ENCODE results near the gene PAX8.
"Not testable (repeated sequence)": the region's sequence is repeated elsewhere in the genome, so short reads cannot be mapped to it uniquely, and the experiment has no call there.

Gene PAX8

DNA sequence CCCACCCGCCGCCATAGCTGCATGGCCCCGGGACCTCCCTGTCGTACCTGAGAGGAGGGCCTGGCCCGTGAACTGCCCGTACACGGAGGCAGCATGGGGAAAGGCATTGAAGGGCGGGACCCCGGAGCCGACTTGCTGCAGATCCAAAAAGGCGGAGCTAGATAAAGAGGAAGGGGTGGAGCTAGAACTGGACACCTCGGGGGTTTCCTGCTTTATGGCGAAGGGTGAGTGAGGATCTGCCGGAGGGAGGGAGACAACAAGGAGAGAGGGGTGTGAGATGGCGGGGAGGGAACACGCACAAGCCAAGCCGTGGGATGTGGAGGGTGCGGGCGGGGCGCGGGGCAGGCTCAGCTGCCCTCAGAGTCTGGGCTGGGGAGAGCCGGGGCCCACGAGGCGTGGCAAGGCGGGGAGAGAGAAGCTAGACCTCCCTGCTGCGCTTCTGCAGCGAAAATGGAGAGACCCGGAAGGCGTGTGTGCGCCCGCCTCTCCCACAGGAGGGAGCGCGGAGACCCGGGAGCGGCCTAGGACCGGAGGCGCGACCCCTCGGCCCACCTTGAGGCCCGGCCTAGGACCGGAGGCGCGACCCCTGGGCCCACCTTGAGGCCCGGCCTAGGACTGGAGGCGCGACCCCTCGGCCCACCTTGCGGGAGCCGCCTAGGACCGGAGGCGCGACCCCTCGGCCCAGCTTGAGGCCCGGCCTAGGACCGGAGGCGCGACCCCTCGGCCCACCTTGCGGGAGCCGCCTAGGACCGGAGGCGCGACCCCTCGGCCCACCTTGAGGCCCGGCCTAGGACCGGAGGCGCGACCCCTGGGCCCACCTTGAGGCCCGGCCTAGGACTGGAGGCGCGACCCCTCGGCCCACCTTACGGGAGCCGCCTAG is 43.1 kb downstream of the PAX8 start:
- DNase-seq: not testable (repeated sequence)

DNA sequence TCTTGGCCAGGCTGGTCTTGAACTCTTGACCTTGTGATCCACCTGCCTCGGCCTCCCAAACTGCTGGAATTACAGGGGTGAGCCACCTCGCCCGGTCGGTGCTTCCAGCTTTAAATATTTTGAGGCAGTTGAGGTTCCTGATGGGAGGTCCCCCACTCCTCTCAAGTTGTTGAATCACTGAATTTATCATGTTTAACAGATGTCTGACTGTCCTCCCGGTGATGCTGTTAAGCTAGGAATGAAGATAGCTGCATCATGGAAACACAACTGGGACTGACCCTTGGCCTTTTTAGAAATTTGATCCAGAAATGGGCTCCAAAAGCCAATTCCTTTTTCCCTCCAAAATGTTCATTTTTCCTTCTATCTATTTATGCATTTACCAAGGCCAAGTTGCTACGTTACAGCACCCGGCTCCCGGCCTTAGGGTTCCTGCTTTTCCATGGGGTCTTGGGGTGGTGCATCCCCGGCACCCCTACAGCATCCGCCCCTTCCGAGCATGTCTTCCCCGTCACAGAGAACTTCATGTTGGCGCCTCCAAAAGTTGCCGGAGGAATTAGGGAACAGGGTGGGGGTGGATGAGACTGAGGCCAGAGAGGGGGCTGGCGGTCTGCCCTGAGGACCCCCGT is 43.9 kb downstream of the PAX8 start:
- DNase-seq: no peak

DNA sequence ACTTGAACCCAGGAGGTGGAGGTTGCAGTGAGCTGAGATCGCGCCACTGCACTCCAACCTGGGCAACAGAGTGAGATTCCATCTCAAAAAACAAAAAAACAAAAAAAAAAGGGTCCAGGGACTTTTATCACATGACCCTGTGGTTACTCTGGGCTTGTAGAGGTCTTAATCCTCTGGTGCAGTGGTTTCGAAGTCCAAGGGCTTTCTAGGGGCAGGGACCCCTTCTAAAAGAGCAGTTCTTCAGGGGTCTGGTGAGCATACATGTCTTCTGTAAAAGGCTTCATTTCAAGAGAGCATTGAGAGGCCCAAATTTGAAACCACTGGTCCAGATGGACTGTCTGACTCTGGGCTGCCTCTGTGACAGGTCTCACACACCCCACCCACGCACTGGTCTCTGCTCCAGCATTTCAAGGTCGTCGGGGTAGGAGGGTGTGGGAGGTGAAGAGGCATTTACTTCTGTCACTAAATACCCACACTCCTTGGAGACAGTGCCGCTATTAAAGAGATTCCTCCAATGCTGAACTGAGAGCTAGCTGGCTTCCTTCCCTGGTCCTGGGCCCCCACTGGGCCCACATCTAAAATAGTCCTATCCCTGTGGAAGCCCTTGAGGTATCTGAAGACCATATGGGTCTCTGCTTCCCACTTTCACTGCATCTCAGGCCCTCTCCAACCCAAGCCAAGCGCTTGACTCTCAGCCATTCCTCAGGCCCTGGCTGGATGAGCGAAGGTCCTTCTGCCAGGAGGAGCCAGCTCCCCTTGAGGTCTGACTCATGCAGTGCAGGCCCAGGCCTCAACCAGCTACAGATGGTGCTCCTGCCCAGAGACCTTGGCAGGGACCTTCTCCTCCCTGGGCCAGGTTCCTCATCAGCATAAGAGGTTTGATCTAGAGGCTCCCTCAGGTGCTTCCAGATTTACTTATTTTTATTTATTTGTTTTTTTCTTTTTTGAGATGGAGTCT is 44.8 kb downstream of the PAX8 start:
- no peak for DNase-seq

DNA sequence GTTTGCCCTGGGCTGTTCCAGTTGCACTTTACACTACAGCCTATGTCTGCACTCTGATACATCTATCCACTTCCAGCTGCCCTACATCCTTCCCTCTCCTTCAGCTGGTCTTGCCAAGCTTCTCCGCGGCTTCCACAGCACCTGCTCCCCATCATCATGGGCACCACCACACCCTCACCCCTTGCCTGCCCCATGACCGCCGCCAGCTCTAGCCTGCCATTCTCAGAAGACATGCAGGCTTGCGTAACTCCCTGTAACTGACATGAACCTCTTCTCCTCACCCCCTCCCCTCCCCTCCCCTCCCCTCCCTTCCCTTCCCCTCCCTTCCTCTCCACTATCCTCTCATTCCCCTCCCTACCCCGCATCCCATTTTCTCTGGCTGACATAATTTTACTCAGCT is 46.0 kb downstream of the PAX8 start:
- no peak for DNase-seq

DNA sequence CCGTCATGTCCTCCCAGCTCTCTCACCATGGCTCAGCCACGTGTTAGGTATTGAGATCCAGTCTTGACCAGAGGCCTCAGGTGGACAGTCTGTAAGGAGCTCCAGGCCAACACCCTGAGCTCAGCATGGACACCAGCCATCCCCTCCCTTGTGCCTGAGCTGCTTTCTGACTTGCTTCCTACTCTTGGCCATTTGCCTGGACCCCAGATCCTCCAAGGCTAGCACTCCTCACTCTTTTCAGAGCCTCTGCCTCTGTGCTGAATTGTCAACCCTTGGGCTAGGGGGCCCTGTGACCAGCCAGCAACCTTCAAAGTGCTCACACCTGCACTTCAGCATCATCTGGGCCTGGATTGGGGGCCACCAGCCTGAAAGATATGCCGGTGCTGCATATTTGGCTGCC is 46.6 kb downstream of the PAX8 start:
- DNase-seq: no peak

DNA sequence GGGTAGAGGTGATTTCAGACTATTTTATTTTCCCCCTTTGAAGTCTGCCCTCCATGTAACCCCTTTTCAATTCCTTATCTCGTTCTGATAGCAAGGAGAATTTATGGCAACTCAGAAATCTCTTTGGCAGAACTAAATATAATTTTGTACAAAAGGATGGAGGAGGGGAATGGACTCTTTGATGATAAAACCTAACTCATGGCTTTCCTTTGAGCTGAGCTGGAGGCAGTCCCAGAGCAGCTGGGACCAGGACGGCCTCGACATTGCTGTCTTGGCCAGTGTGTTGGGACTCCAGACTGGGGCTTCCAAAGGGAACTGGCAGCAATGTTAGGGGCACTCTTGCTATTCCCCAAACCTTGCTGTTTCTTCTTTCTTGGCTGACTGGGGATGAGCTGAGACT is 47.7 kb downstream of the PAX8 start:
- no peak for DNase-seq

DNA sequence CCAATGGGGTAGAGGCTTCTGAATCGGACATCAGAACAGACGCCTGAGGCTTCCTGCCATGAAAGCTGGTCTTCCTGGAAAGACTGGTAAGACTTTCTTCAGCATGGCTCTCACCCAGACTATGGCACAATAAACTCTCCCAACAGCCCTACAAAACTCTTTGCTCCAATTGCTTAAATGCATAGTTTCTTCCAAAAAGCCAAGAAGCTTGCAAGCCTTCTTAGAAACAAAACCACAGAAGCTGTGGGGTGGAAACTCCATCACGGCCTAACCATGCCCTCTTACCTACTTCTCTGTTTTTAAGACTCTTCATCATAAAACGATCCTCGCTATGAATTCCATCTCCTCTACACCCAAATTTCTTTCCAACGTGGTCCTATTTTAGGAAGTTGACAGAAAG is 48.2 kb downstream of the PAX8 start:
- DNase-seq: no peak

DNA sequence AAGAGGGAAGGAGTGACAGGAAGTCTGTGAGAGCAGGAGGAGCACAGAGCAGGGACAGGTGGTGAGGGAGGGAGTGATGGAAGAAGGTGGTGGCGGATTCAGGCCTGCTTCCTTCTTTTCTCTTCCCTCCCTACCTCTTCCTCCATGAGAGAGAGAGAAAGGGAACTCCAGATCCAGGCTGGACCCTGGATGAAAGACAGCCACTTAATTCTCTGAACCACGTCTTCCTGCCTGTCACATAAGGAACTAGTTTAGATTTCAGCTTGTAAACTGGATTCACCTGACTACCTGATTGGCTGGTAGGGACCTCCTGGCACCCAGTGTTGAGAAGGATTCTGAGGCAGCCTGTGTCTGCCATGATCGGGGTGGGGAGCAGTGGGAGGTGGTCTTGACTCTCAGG is 48.9 kb downstream of the PAX8 start:
- DNase-seq: no peak

DNA sequence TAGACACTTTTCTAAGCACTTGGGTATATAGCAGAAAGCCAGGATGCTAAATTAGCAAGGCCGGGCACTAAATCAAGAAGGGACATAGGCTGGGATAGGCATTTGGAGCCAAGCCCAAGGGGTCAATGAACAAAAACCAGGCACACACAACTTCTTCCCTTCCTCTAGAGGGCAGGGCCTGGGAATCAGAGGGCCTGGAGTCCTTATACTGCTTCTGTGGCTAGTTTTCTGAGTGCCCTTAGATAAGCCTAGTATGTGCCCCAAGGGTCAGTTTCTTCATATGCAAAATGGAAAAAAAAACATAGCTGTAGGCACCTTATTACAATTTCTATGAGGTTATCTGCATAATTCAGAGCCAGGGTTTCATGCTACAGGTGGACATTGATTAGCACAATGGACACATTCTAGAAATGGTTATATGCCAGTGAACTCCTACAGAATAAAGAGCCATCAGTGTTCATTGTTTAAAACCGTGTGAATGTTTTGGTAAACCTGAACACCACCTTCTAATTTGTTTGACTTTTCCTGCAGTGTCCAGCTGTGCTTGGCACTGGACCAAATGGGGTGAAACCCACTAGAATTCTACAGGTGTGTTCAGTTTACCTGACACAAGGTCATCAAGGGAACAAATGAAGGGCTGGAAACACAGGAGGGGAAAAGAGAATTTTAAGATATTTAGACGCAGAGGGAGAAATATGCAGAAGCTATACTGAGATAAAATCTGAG is 49.6 kb downstream of the PAX8 start:
- no peak for DNase-seq

DNA sequence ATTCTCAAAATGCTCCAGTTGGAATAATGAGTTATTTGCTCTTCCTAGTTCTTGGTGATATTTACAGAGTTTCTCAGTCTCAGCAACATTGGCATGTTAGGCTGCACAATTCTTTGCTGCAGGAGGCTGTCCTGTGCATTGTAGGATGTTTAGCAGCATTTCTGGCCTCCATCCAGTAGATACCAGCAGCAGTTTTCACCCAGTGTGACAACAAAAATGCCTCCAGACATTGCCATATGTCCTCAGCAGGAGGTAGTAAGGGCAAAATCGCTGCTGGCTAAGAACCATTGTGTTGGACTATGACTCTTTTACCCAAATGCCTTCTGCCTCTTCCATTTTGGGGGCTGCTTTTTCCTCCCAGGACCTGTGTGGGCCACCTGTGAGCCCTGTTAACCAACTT is 50.4 kb downstream of the PAX8 start:
- no peak for DNase-seq

DNA sequence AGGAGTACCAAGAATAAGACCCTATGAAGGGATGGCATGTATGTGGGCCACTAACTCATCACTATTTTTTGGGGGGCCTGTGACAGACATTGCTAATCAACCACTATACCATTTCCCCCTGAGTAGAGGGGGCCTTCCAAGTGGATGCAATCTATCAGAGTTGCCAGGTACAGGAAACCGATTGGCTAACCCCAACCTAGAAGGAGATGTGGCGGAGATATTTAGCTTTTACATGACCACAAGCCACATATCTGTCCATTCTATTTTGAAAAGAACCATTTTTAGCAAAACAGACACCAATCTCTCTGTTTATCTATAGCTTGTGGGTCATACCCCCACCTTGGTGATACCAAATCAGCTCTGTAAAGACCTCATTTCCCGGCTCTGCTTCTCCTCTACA is 51.0 kb downstream of the PAX8 start:
- DNase-seq: no peak

DNA sequence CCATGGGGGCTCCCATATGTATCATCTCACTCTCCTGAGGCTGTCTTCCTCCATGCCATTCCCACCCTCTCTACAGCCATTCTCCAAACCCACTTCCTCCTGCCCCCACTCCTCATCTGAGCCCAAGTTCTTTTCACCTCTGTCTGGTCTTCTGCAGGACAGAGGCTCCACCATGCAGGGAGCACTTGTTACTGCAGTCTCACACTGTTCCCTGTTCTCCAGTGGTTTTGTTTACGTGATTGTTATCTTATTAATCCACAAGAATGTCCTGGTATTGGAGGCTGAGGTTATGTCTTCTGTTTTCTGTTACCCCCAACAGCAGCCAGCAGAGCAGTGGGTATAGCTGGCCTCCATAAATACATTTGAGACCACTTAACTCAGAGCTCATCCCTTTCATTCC is 51.4 kb downstream of the PAX8 start:
- DNase-seq: no peak

DNA sequence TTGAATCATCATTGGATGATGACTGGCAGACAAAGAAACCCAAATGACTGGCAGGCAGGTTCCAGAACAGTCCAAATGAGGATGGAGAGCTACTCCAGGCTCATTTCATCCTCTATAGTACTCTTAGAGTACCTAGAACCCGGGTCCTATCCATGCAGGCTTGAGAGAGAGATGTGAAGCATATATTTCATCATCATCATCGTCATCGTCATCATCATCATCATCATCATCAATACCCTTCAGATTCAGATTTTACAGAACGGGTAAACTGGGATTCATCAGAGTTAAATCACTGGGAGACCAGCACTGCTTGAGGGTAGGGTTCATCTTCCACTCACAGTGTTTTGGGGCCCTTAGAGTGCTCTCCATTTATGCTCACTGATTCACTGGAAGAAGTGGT is 52.3 kb downstream of the PAX8 start:
- no peak for DNase-seq

DNA sequence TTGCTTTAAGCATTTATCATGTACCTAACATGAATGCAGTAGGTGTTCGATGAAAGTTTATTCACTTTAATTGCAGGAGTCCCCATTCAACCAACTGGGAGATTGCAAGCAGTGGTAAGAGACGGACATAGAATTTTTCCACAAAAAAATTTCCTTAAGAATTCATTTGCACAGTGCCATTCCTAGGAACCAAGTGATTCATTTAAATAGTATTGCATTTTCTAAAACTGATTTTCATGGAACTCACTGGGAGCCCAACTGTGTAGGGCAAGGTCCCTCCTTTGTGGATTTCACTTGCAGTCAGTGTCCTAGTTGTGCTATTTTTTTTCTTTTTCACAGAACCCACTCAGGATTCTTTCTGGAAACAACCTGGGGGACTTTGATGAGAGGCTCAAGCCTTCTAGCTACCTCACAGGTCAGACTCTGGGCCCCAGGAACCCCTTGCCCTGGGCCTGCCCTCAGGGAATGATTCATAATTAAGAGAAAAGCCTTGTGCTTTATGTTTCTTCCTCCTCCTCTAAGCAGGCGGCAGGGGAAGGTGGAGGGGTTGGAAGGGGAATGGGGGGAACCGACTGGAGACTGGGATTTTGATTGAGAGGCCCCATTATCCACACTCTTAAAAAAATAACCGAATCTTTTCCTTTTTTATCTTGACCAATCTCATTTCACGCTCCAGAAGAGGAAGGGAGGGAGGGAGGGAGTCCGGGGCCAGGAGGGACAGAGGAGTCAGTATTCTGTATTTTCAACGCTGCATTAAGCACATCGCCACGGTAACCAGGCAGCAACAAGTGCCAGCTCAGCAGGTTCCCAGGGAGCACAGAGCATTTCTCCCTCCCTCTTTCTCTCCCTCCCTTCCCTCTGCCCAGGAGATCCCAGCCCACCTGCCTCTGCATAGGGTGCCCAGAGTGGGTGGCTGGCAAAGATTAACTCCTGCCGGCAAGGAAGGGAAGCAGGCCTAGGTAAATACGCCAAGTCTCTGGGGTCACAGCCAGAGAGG is 53.2 kb downstream of the PAX8 start:
- no peak for DNase-seq

DNA sequence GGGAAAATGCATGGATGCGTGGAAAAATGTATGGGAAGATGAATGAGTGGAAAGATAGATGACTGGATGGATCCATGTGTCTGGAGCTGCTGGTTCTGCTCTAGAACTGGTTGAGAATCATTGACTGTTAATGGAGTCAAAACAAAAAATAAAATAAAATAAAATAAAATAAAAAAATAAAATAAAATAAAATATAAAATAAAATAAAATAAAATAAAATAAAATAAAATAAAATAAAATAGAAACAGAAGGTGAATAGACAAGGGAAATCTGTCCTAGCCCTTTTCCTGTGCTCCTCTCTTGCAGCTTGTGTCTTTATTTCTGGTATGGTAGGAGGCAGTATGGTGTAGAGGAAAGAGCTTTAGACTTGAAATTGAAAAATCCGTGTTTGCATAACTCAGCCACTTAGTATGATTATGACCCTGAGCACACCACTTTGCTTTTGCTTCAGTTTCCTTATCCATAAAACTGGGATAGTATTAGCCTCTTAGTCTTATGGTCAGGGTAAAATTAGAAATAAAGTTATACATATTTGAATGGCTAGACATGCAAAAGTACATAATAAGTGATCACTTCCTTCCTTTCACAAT is 54.0 kb downstream of the PAX8 start:
- no peak for DNase-seq

DNA sequence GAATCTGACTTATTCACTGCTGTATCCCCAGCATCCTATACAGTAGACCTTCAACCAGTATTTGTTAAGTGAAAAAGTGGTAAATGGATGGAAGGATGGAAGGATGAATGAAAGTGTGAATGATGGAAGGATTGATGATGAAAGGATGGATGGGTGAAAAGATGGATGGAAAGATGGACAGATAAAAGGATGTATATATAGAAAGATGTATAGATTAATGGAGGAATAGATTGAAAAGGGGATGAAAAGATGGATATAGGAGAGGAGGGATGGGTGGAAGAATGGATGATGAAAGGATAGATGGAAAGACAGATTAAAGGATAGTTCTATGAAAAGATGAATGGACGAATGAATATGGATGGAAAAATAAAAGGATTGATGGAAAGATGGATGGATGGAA is 54.9 kb downstream of the PAX8 start:
- no peak for DNase-seq

DNA sequence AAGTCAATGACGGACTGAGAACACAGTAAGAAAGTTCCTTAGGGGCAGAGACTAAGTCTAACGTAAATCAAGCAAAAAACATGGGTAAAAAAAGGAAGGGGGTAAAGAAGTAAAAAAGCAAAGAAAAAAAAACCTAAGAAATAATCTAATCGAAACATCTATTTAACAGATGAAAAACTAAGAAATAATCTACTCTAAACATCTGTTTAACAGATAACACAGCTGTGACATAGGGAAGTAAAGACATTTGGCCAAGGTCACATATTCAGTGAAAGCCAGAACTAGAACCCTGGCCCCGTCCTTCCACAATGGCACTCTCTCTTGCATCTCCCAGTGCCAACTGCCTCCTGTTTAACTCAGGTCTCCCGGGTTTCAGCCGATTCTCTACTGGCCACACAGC is 56.9 kb downstream of the PAX8 start:
- no peak for DNase-seq

DNA sequence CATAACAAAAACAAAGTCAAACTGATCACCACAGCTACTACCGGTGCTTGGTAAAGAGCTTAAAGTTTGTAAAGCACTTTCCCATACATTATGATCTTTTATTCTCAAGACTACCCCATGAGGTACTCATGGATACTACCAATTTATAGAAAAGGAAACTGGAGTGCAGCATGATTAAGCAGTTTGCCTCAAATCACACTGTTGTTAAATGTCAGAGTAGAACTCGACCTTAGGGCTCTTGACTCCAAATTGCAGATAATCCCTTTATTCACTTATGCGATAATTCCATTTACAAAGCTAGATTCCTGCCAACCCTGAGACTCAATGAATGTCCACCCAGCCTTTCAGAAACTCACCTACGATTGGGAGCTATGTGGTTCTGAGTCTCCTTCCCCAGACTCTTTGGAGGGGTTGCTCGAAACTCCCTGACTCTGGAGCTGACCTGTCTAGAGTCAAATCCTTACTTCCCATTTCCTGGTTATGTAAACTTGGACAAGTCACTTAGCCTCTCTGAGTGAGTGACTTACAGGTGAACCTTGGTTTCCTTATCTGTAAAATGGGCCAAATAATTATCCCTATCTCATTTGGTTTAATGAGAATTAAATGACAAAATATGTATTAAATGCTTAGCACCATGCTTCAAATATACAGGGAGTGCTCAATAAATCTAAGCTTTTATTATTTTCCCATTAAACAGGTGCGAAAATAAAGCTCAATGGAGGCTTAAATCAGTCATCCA is 57.6 kb downstream of the PAX8 start:
- no peak for DNase-seq

DNA sequence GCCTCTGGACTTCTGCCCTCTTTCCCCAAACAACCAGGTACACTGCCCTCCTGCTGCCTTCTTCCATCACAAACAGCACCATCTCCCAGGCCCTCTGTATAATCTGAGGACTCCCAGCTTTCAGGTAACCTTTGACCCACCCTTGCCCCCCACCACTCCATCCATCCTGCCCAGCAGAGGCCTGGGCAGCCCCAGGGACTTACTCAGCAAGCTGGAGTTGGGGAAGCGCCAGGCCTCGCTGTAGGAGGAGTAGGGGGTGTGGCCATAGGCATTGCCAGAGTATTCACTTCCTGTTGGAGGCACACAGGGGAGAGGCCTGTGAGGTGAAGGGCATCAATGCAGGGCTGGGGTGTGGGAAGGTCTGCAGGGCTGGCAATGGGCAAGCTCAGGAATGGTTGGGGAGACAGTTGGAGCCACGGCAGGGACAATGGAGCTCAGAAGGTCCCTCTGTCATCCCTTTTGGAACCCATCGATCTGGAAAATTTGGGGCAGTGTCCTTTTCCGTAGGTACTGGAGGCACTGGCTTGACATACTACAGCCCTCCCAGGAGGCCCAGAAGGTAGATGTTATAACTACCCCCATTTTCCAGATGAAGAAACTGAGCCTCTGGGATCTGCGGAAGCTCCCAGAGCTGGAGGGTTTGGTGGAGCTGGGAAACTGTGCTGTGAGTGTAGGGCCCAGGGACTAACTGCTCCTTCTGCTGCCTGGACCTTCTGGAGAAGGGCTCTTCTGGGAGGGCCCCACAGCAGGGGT is 58.7 kb downstream of the PAX8 start:
- no peak for DNase-seq

DNA sequence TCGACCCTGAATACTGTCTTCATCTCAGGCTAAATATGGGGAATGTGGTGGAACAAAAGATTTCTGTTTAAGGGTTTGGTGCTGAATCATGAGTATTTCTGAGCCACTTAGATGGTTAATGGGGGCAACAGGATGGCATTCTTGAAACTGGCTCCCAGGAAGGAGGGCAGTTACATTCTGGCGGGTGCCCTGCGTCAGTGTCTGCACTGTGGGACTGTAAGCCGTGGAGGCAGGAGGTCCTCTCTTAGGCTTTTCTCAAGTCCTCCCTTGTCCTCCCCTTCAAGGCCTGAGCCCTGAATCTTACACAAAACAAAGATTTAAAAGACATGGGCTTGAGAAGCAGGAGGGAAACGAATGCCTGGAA is 59.2 kb downstream of the PAX8 start:
- DNase-seq: no peak

All from CD4-positive, alpha-beta T cell treated with Interleukin-21 for 1 hour (primary cell).